PC-3 (cell line): ENCODE results near the gene MT1B.

Source experiments
- EZH2 ChIP-seq: fragments of 300-600 bp; sonication (generic); IDR thresholded peaks from one replicate; pipeline ENCODE4 v1.6.1; 2017; ENCODE audit warnings: antibody characterized with exemption, mild to moderate bottlenecking, low read length; ENCODE audit not compliant: unreplicated experiment
- TF ChIP-seq, protein P1 (sequence below): fragments of 300-600 bp; sonication (generic); conservative IDR thresholded peaks from 2 replicates; pipeline ENCODE4 v1.5.1; 2017; ENCODE audit warnings: antibody characterized with exemption, low read depth, mild to moderate bottlenecking, low read length

DNA sequence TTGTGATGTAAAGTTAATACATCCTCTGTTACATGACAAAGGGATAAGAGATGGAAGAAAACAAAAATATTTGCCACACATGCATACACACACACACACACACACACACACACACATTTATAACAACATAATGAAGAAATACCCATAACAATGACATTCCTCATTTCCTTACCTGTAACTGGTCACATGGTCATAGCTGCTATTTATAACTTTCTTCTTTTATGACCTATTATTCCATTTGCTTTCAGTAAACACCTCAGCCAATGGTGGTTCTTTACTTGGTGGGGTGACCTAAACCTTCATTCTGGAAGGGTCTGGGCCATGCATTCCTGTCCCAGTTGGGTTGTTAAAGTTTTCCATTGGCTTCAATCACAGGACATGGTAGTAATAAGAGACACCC, 38.0 kb upstream of the MT1B start:
- TF ChIP-seq, protein P1, sequence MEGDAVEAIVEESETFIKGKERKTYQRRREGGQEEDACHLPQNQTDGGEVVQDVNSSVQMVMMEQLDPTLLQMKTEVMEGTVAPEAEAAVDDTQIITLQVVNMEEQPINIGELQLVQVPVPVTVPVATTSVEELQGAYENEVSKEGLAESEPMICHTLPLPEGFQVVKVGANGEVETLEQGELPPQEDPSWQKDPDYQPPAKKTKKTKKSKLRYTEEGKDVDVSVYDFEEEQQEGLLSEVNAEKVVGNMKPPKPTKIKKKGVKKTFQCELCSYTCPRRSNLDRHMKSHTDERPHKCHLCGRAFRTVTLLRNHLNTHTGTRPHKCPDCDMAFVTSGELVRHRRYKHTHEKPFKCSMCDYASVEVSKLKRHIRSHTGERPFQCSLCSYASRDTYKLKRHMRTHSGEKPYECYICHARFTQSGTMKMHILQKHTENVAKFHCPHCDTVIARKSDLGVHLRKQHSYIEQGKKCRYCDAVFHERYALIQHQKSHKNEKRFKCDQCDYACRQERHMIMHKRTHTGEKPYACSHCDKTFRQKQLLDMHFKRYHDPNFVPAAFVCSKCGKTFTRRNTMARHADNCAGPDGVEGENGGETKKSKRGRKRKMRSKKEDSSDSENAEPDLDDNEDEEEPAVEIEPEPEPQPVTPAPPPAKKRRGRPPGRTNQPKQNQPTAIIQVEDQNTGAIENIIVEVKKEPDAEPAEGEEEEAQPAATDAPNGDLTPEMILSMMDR: no peak
- TF ChIP-seq EZH2: no peak
